ENCODE measurements around the gene TBC1D8. TPM values are rescaled to one million over a fixed set of nuclear protein-coding genes. Genes with fewer than 3 reads are reported as not detected.

TBC1D8 gene
- total RNA-seq, 1 donor from 2014 or later: 16.3 TPM

DNA sequence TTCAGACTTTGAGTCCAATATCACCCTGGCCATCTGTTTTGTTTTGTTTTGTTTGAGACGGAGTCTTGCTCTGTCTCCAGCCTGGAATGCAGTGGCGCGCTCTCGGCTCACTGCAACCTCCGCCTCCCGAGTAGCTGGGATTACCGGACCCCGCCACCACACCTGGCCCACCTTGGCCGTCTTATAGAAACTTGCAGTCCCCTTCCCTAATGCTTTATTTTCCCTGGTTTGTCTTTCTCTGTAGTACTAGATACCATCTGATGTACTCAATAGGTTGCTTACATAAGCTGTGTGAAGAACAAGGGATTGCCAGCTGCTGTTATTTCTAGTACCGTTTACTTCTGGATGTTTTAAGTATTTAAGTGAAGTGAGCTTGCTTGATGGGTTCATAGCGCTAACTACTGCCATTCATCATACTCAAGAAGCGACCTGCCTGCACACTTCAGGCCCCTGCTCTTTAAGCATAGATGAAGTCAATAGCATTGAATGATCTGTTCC is 147.9 kb downstream of the TBC1D8 start:
- DNase-seq (ENCODE audit: extremely low spot score, unreplicated experiment): peak; percentile 44

GRCh38 chr2:101002562-101003277 is 148.5 kb downstream of the TBC1D8 start:
- H3K27me3 Mint-ChIP-seq (ENCODE audit: unreplicated experiment): no peaks in the 10 kb centered on the region
- H3K36me3 Mint-ChIP-seq (ENCODE audit: unreplicated experiment): peaks cover 39% of the 10 kb centered on the region
- H3K4me3 Mint-ChIP-seq (ENCODE audit: unreplicated experiment): peak overlapping the region; percentile 91
- DNase-seq (ENCODE audit: extremely low spot score, unreplicated experiment): no peak
- peaks cover 3% of the 10 kb centered on the region for H3K9me3 Mint-ChIP-seq (ENCODE audit: unreplicated experiment)
- TF ChIP-seq CTCF (IDR thresholded peaks at IDR 0.05): no peak
- H3K27ac Mint-ChIP-seq (ENCODE audit: unreplicated experiment): peak overlapping the region; percentile 97
- H3K4me1 Mint-ChIP-seq (ENCODE audit: unreplicated experiment): peaks cover 37% of the 10 kb centered on the region

More for the DNA sequence above, 147.9 kb downstream of the TBC1D8 start:
- H3K4me3 Mint-ChIP-seq (ENCODE audit: unreplicated experiment): peak overlapping the region; percentile 91
- TF ChIP-seq CTCF (IDR thresholded peaks at IDR 0.05): no peak
- peak overlapping the region; percentile 97 for H3K27ac Mint-ChIP-seq (ENCODE audit: unreplicated experiment)
- H3K27me3 Mint-ChIP-seq (ENCODE audit: unreplicated experiment): no peaks in the 10 kb centered on the region
- peaks cover 3% of the 10 kb centered on the region for H3K9me3 Mint-ChIP-seq (ENCODE audit: unreplicated experiment)
- H3K36me3 Mint-ChIP-seq (ENCODE audit: unreplicated experiment): peaks cover 45% of the 10 kb centered on the region
- peaks cover 38% of the 10 kb centered on the region for H3K4me1 Mint-ChIP-seq (ENCODE audit: unreplicated experiment)

- H3K4me1 Mint-ChIP-seq (ENCODE audit: unreplicated experiment): peaks cover 34% of the 10 kb centered on the region
- H3K4me3 Mint-ChIP-seq (ENCODE audit: unreplicated experiment): peak within 1 kb of the TSS; percentile 91
- peaks cover 3% of the 10 kb centered on the region for H3K9me3 Mint-ChIP-seq (ENCODE audit: unreplicated experiment)
- peaks cover 32% of the 10 kb centered on the region for H3K36me3 Mint-ChIP-seq (ENCODE audit: unreplicated experiment)
- no peak for TF ChIP-seq CTCF (IDR thresholded peaks at IDR 0.05)
- peak; percentile 98 for DNase-seq (ENCODE audit: extremely low spot score, unreplicated experiment)
- no peaks in the 10 kb centered on the region for H3K27me3 Mint-ChIP-seq (ENCODE audit: unreplicated experiment)
- H3K27ac Mint-ChIP-seq (ENCODE audit: unreplicated experiment): peak within 1 kb of the TSS; percentile 97
Measured at GRCh38 chr2:101001691-101002561, 149.3 kb downstream of the TBC1D8 start, which contains the start of gene RPL31. Gene RPL31, plus strand, starts transcription at chr2:101002289. Its CDS starts 413 bp downstream, at chr2:101002702.

DNA sequence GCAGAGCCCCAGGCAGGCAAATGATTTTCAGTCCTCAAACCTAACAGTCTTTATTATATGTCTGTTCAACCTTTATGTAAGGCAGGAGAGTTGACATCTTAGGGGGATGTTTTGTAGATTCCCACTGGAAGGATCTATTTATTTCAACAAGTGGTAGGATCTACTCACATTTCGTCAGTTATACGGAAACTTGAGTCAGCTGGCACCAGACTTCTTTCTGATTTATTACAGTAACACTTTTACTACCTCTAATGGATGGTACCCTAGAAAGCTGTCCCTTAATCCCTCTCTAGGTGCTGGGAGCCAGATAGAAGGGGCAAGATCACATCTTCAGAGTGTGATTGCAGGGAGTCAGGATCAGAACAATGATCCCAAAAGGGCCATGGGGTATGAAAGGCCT is 151.2 kb downstream of the TBC1D8 start:
- H3K36me3 Mint-ChIP-seq (ENCODE audit: unreplicated experiment): peaks cover 21% of the 10 kb centered on the region
- peaks cover 27% of the 10 kb centered on the region for H3K4me1 Mint-ChIP-seq (ENCODE audit: unreplicated experiment)

More for the DNA sequence above, 151.2 kb downstream of the TBC1D8 start:
- Mint-ChIP-seq H3K9me3 (ENCODE audit: unreplicated experiment) (peaks cover 3% of the 10 kb centered on the region), H3K27me3 (ENCODE audit: unreplicated experiment) (no peaks in the 10 kb centered on the region), H3K4me3 (ENCODE audit: unreplicated experiment) (no peak overlapping the region), H3K27ac (ENCODE audit: unreplicated experiment) (no peak overlapping the region)
- no peak for TF ChIP-seq CTCF (IDR thresholded peaks at IDR 0.05)
- DNase-seq (ENCODE audit: extremely low spot score, unreplicated experiment): no peak
